OCI-LY7 (cell line): ENCODE measurements around the gene C1orf50.

ENCODE experiments used
- CTCF ChIP-seq: fragments of 200-600 bp; sonication (generic); conservative IDR thresholded peaks from 2 replicates; pipeline ENCODE4 v1.5.1; 2014; ENCODE audit warnings: mild to moderate bottlenecking, antibody characterized with exemption, low read length, moderate library complexity, mixed read lengths
- EZH2phosphoT487 ChIP-seq: fragments of 200-600 bp; sonication (generic); IDR thresholded peaks from 2 replicates; pipeline ENCODE4 v1.6.1; 2018; ENCODE audit warnings: low read depth, borderline replicate concordance, mild to moderate bottlenecking, mixed run types, antibody characterized with exemption, low read length, moderate library complexity, mixed read lengths

GRCh38 chr1:42759114-42759513, 7.9 kb upstream of the C1orf50 start:
- TF ChIP-seq CTCF: 0 out of 2 replicates have a peak, but pooled peaks have one; percentile 15
- no peak for TF ChIP-seq EZH2phosphoT487
